Activated CD8-positive, alpha-beta memory T cell treated with anti-CD3 and anti-CD28 coated beads for 4 hours (primary cell): Measurements from ENCODE around the gene NDUFS8.

Experiments used
- DNase-seq, 2 donors: peaks; one replicate each; pipeline ENCODE4 v3.0.0-alpha.2; 2020; ENCODE audit warnings: low read depth in 2 of 2

NDUFS8 gene

GRCh38 chr11:68002938-68003845 is 27.3 kb upstream of the NDUFS8 start:
- DNase-seq: peak in 1 of 2 donors; percentile 31

- peak; percentile 48 to 55 for DNase-seq
These were observed 26.5 kb upstream of the NDUFS8 start, which contains the start of gene UNC93B1 for GRCh38 chr11:68003846-68004550. UNC93B1 (minus strand) TSS chr11:68004097; CDS start chr11:68004043, 54 bp downstream.

GRCh38 chr11:68004551-68005335 is 25.7 kb upstream of the NDUFS8 start:
- no peak for DNase-seq

- DNase-seq: no peak
These were observed 23.8 kb upstream of the NDUFS8 start for GRCh38 chr11:68006606-68007166.

- DNase-seq: no peak
These were observed 22.7 kb upstream of the NDUFS8 start for GRCh38 chr11:68007498-68008380.

GRCh38 chr11:68008381-68009337 is 21.8 kb upstream of the NDUFS8 start:
- DNase-seq: no peak

GRCh38 chr11:68009391-68010089 is 20.9 kb upstream of the NDUFS8 start:
- no peak for DNase-seq

GRCh38 chr11:68010090-68011041 is 20.1 kb upstream of the NDUFS8 start, which contains the start of gene ALDH3B1:
ALDH3B1 (plus strand) TSS chr11:68010327; CDS start chr11:68015298, 4,971 bp downstream.
- DNase-seq: no peak

GRCh38 chr11:68011051-68011943 is 19.2 kb upstream of the NDUFS8 start:
- DNase-seq: no peak

- no peak for DNase-seq
These were observed 18.2 kb upstream of the NDUFS8 start for GRCh38 chr11:68012044-68012842.

GRCh38 chr11:68012843-68013610 is 17.5 kb upstream of the NDUFS8 start:
- no peak for DNase-seq

- DNase-seq: no peak
These were observed 16.8 kb upstream of the NDUFS8 start for GRCh38 chr11:68013611-68014156.

- no peak for DNase-seq
These were observed 16.1 kb upstream of the NDUFS8 start for GRCh38 chr11:68014157-68014946.

GRCh38 chr11:68014947-68015447 is 15.5 kb upstream of the NDUFS8 start:
- no peak for DNase-seq
